K562 (cell line): ENCODE data around the gene NAA10. TPM values are rescaled to one million over a fixed set of nuclear protein-coding genes. Genes with fewer than 3 reads are reported as not detected.

ENCODE experiments used
- ATAC-seq: fragments of 200-7000 bp; cut with Tn5 transposase; 3 replicates; pipeline ENCODE4 v1.9.1; 2020; ENCODE audit warnings: moderate library complexity
- BruUV-seq: library from RNA; stranded (reverse); fragments of 400-500 nt; replicated peaks from 2 replicates; lab custom pipeline; 2021; lab: Mats Ljungman, UMichigan
- CTCF ChIA-PET: fragments of 300-600 bp; formaldehyde crosslinking; extraction: SDS; loops from one replicate; lab custom pipeline; 2021; ENCODE audit warnings: low intra/inter-chr PET ratio; lab: Yijun Ruan, JAX
- POLR2A ChIA-PET: fragments of 300-600, 350-650 bp; sonication (Branson Sonifier 250); formaldehyde crosslinking; extraction: SDS; loops from one replicate; lab custom pipeline; 2021; ENCODE audit warnings: antibody characterized with exemption, inconsistent platforms; lab: Yijun Ruan, JAX
- DNase-seq, 4 experiments: peaks; one replicate each; pipeline versions ENCODE4 v3.0.0 to v3.0.0-alpha.2; 2011 to 2018; ENCODE audit warnings: low spot score in 3 of 4, mixed read lengths in 3 of 4; ENCODE audit errors: extremely low read depth in 1 of 4
- FAIRE-seq: peaks from 2 replicates; lab custom pipeline; 2011; peaks lifted over from hg19 to GRCh38; lab: Jason Lieb, UNC
- H2AFZ ChIP-seq: 2 replicates; pipeline ENCODE4 v1.6.0; 2011; ENCODE audit warnings: low read depth, low read length, control low read depth, inconsistent platforms
- H3K27ac ChIP-seq: fragments of 200-600 bp; 3 replicates; pipeline ENCODE4 v1.8.0; 2011; ENCODE audit warnings: low read depth, mild to moderate bottlenecking, control low read depth, inconsistent platforms, low read length, moderate library complexity, mixed read lengths; ENCODE audit errors: extremely low read depth
- H3K27me3 ChIP-seq, 2 experiments: fragments of 300-600 bp in 1 of 2; 2 replicates in 1 of 2; 3 replicates in 1 of 2; pipeline versions ENCODE4 v1.6.0 to v1.8.0; 2011; ENCODE audit warnings: inconsistent platforms in 2 of 2, low read length in 2 of 2, mild to moderate bottlenecking in 1 of 2, mixed read lengths in 1 of 2, moderate library complexity in 1 of 2; ENCODE audit not compliant: control insufficient read depth in 2 of 2, insufficient read depth in 2 of 2
- H3K36me3 ChIP-seq: fragments of 300-600 bp; 3 replicates; pipeline ENCODE4 v1.8.0; 2011; ENCODE audit warnings: mild to moderate bottlenecking, low read length, inconsistent platforms; ENCODE audit not compliant: control insufficient read depth, insufficient read depth
- H3K4me1 ChIP-seq, 2 experiments: fragments of 200-600 bp in 1 of 2; replicated peaks in 1 of 2; 2 replicates in 1 of 2; 3 replicates in 1 of 2; pipeline versions ENCODE4 v1.5.1 to v1.8.0; 2011; ENCODE audit warnings: inconsistent platforms in 2 of 2, low read length in 2 of 2, mild to moderate bottlenecking in 1 of 2, mixed read lengths in 1 of 2, moderate library complexity in 1 of 2; ENCODE audit not compliant: control insufficient read depth in 2 of 2, insufficient read depth in 2 of 2
- H3K4me2 ChIP-seq: 2 replicates; pipeline ENCODE4 v1.6.1; 2011; ENCODE audit warnings: low read length, control low read depth, inconsistent platforms, mixed read lengths; ENCODE audit not compliant: insufficient read depth
- H3K4me3 ChIP-seq: fragments of 200-600 bp; sonication (generic), shearing (Covaris generic); 2 replicates; pipeline ENCODE4 v1.5.1; 2016; ENCODE audit warnings: control low read depth, inconsistent platforms
- H3K79me2 ChIP-seq: fragments of 200-600 bp; 3 replicates; pipeline ENCODE4 v1.8.0; 2011; ENCODE audit warnings: low read length, inconsistent platforms; ENCODE audit not compliant: control insufficient read depth, insufficient read depth
- H3K9ac ChIP-seq, 2 experiments: 2 replicates each; pipeline versions ENCODE4 v1.6.0 to v1.6.1; 2011; ENCODE audit warnings: low read depth in 2 of 2, low read length in 2 of 2, control low read depth in 1 of 2, inconsistent platforms in 1 of 2, mild to moderate bottlenecking in 1 of 2, mixed read lengths in 1 of 2; ENCODE audit not compliant: insufficient read depth in 1 of 2
- H3K9me1 ChIP-seq: one replicate; pipeline ENCODE4 v1.6.0; 2011; ENCODE audit warnings: inconsistent platforms, mild to moderate bottlenecking, low read length, moderate library complexity; ENCODE audit not compliant: control insufficient read depth, insufficient read depth
- H3K9me3 ChIP-seq: replicated peaks from 2 replicates; pipeline ENCODE4 v1.5.1; 2011; ENCODE audit warnings: low read depth, low read length, inconsistent platforms; ENCODE audit not compliant: control insufficient read depth, insufficient read depth
- H4K20me1 ChIP-seq: replicated peaks from 2 replicates; pipeline ENCODE4 v1.6.1; 2011; ENCODE audit warnings: low read length, inconsistent platforms, mixed read lengths; ENCODE audit not compliant: control insufficient read depth, insufficient read depth
- CTBP1 ChIP-seq: fragments of 450-650 bp; IDR thresholded peaks from 2 replicates; pipeline ENCODE4 v1.6.1; 2016; ENCODE audit warnings: borderline replicate concordance
- MAX ChIP-seq: sonication (generic); formaldehyde crosslinking; IDR thresholded peaks from 2 replicates; pipeline ENCODE4 v1.9.0; 2022; ENCODE audit warnings: mild to moderate bottlenecking, missing genetic modification reagents
- MEF2D ChIP-seq: conservative IDR thresholded peaks from 2 replicates; pipeline ENCODE4 v1.6.1; 2016; ENCODE audit warnings: low read depth, missing genetic modification characterization, missing compliant biosample characterization
- NBN ChIP-seq: fragments of 450-650 bp; IDR thresholded peaks from 2 replicates; pipeline ENCODE4 v1.6.1; 2016; ENCODE audit warnings: low read depth, mild to moderate bottlenecking
- SREBF2 ChIP-seq: sonication (generic); formaldehyde crosslinking; IDR thresholded peaks from 2 replicates; pipeline ENCODE4 v1.4.0; 2020; ENCODE audit warnings: mild to moderate bottlenecking, missing genetic modification reagents
- U2AF2 ChIP-seq: fragments of 200-400 bp; formaldehyde crosslinking; optimal IDR thresholded peaks from 2 replicates; pipeline ENCODE3; 2017; ENCODE audit warnings: low read depth, mild to moderate bottlenecking, low read length
- ZC3H8 ChIP-seq: fragments of 450-650 bp; IDR thresholded peaks from 2 replicates; pipeline ENCODE4 v1.6.1; 2017
- ZNF695 ChIP-seq: fragments of 450-650 bp; formaldehyde crosslinking; IDR thresholded peaks from 2 replicates; pipeline ENCODE4 v1.4.0; 2020; ENCODE audit warnings: mild to moderate bottlenecking, moderate library complexity
- WGBS: fragments of 100-300 bp; shearing (Covaris generic); methylation state at CpG from one replicate; pipeline ENCODE4 v1.1.6; 2016; ENCODE audit warnings: low coverage, mixed read lengths; ENCODE audit not compliant: insufficient coverage; ENCODE audit errors: missing lambda C conversion rate; 5-methylcytosine and 5-hydroxymethylcytosine counted together
- in situ Hi-C: fragments of 300-500 bp; cut with MboI; formaldehyde crosslinking; loops from 4 replicates; pipeline ENCODE4 v1.15.0; 2018; ENCODE audit warnings: inconsistent platforms, mixed read lengths
- intact Hi-C: fragments of 100-400 bp; cut with micrococcal nuclease; formaldehyde crosslinking; loops from 2 replicates; pipeline ENCODE4 v1.14.2; 2022
- polyA plus RNA-seq, 8 experiments: library from polyadenylated mRNA; depleted of rRNA in 4 of 8; stranded (reverse) in 5 of 8; unstranded in 3 of 8; fragments of >200 nt; fragmentation: Nextera tagmentation in 2 of 8; fragmentation: Illumina TruSeq in 1 of 8; extraction: Ambion mirVana in 2 of 8; extraction: Trizol in 1 of 8; gene quantifications; 2 replicates each; pipeline versions ENCODE4 v1.2.1 to v1.2.3, GENCODE V29; 2011 to 2014; ENCODE audit warnings: inconsistent platforms in 1 of 8, missing spikeins in 1 of 8
- total RNA-seq, 7 experiments: library from RNA; depleted of rRNA in 6 of 7; stranded (reverse); fragments of >200 nt in 6 of 7; fragmentation: Illumina TruSeq in 2 of 7; extraction: Trizol in 2 of 7; gene quantifications; 2 replicates each; pipeline versions ENCODE4 v1.2.1 to v1.2.3, GENCODE V29; 2011 to 2021; ENCODE audit warnings: low replicate concordance in 1 of 7

Gene NAA10
- total and polyA plus RNA-seq, 9 of the 15 experiments (the other 6 are each of a cell fraction or from before 2014, with no cell fraction given), result 11.1 to 250 (median 134) TPM

- TF ChIP-seq ZC3H8 (no peak), MEF2D (no peak), CTBP1 (no peak), NBN (no peak), SREBF2 (no peak), ZNF695 (CRISPR knock-in tag) (no peak), U2AF2 (no peak), MAX (CRISPR knock-in tag) (no peak)
- TF ChIP-seq, all 486 proteins: peak for 0
- Histone ChIP-seq H3K36me3 (peaks cover 11% of the 10 kb centered on the region; the same call in 2 of the 3 replicates), H3K9me3 (no peaks in the 10 kb centered on the region), H3K27me3 (no peaks in the 10 kb centered on the region), H4K20me1 (peaks cover 5% of the 10 kb centered on the region; the same call in 1 of the 2 replicates), H3K27ac (no peak overlapping the region), H3K9ac (no peak overlapping the region), H3K4me2 (no peak overlapping the region), H3K4me1 (peaks cover 6 to 67% of the 10 kb centered on the region in 2 experiments; a peak in 3 of 5 replicates), H3K4me3 (no peak overlapping the region), H3K9me1 (no peaks in the 10 kb centered on the region), H3K79me2 (no peaks in the 10 kb centered on the region), H2AFZ (no peak overlapping the region)
- no TSS peak for BruUV-seq
- in situ Hi-C loops (no loop called here), intact Hi-C loops (no loop called here)
- ChIA-PET CTCF (no interaction called here), POLR2A (interaction anchor here (0.6 to 1.3 kb wide), 5 partner anchors 15 to 181 kb away, joined by 3 to 7 read pairs (median 3); no protein-coding TSS in a partner anchor)
- no peak for FAIRE-seq
- no peak for DNase-seq
- WGBS, result 90% methylated on average over 2 of the region's 12 CpGs
- no peak for ATAC-seq
Observed at GRCh38 chrX:153907456-153907855, 27.4 kb downstream of the NAA10 start.
